ENCODE measurements around the gene RAET1L.
"Not testable (repeated sequence)": the region's sequence is repeated elsewhere in the genome, so short reads cannot be mapped to it uniquely, and the experiment has no call there.

RAET1L gene

GRCh38 chr6:149990212-149990660 is 35.1 kb downstream of the RAET1L start:
- DNase-seq: no peak

- no peak for DNase-seq
Observed at GRCh38 chr6:149988550-149989346, 36.6 kb downstream of the RAET1L start.

- no peak for DNase-seq
Observed at GRCh38 chr6:149987602-149988107, 37.7 kb downstream of the RAET1L start.

GRCh38 chr6:149985481-149985937 is 39.8 kb downstream of the RAET1L start:
- no peak for DNase-seq

- no peak for DNase-seq
Observed at GRCh38 chr6:149984773-149985172, 40.6 kb downstream of the RAET1L start.

- no peak for DNase-seq
Observed at GRCh38 chr6:149983145-149983544, 42.2 kb downstream of the RAET1L start.

- no peak for DNase-seq
Observed at GRCh38 chr6:149979293-149979692, 46.0 kb downstream of the RAET1L start.

GRCh38 chr6:149978610-149979009 is 46.7 kb downstream of the RAET1L start:
- no peak for DNase-seq

- no peak for DNase-seq
Observed at GRCh38 chr6:149977221-149977620, 48.1 kb downstream of the RAET1L start.

- no peak for DNase-seq
Observed at GRCh38 chr6:149975400-149975799, 49.9 kb downstream of the RAET1L start.

GRCh38 chr6:149974825-149975224 is 50.5 kb downstream of the RAET1L start:
- DNase-seq: no peak

- DNase-seq: not testable (repeated sequence)
Observed at GRCh38 chr6:149974394-149974793, 50.9 kb downstream of the RAET1L start.

GRCh38 chr6:149969635-149970034 is 55.7 kb downstream of the RAET1L start:
- DNase-seq: no peak

- DNase-seq: not testable (repeated sequence)
Observed at GRCh38 chr6:149968909-149969308, 56.4 kb downstream of the RAET1L start.

All from NCI-H510A treated with DMSO at 0.1 percent for 48 hours (cell line).